IMR-90 (cell line): Measurements from ENCODE around the gene MACF1.

ENCODE experiments used
- BHLHE40 ChIP-seq: fragments of 150-350 bp; IDR thresholded peaks from 2 replicates; pipeline ENCODE4 v1.6.1; 2016; ENCODE audit warnings: mild to moderate bottlenecking, low read depth, low read length
- CEBPB ChIP-seq: IDR thresholded peaks from 2 replicates; pipeline ENCODE4 v1.6.1; 2012; ENCODE audit warnings: low read depth, low read length, improper control_type of control experiment
- CTCF ChIP-seq: conservative IDR thresholded peaks from 2 replicates; pipeline ENCODE4 v1.5.1; 2012; ENCODE audit warnings: mild to moderate bottlenecking, low read depth, low read length, improper control_type of control experiment
- FOS ChIP-seq: fragments of 150-350 bp; IDR thresholded peaks from 2 replicates; pipeline ENCODE4 v1.6.1; 2016; ENCODE audit warnings: low read depth, low read length
- MAFK ChIP-seq: IDR thresholded peaks from 2 replicates; pipeline ENCODE4 v1.6.1; 2012; ENCODE audit warnings: low read depth, low read length, improper control_type of control experiment
- MAZ ChIP-seq: IDR thresholded peaks from 2 replicates; pipeline ENCODE4 v1.6.1; 2012; ENCODE audit warnings: low read depth, mild to moderate bottlenecking, low read length, improper control_type of control experiment, moderate library complexity, borderline replicate concordance
- MXI1 ChIP-seq: IDR thresholded peaks from 2 replicates; pipeline ENCODE4 v1.6.1; 2012; ENCODE audit warnings: low read depth, mild to moderate bottlenecking, low read length, moderate library complexity, borderline replicate concordance
- NFE2L2 ChIP-seq: fragments of 150-350 bp; IDR thresholded peaks from 2 replicates; pipeline ENCODE4 v1.6.1; 2016; ENCODE audit warnings: low read depth, mild to moderate bottlenecking, low read length
- POLR2A ChIP-seq: IDR thresholded peaks from 2 replicates; pipeline ENCODE4 v1.6.1; 2012; ENCODE audit warnings: mild to moderate bottlenecking, low read depth, low read length
- RAD21 ChIP-seq: IDR thresholded peaks from 2 replicates; pipeline ENCODE4 v1.6.1; 2012; ENCODE audit warnings: low read length, improper control_type of control experiment
- RCOR1 ChIP-seq: IDR thresholded peaks from 2 replicates; pipeline ENCODE4 v1.6.1; 2012; ENCODE audit warnings: mild to moderate bottlenecking, low read length, improper control_type of control experiment; ENCODE audit not compliant: insufficient replicate concordance
- SMC3 ChIP-seq: fragments of 150-350 bp; IDR thresholded peaks from 2 replicates; pipeline ENCODE4 v1.6.1; 2016; ENCODE audit warnings: low read depth, mild to moderate bottlenecking, antibody characterized with exemption, low read length, moderate library complexity
- TF ChIP-seq, protein P1 (sequence below): fragments of 150-350 bp; IDR thresholded peaks from 2 replicates; pipeline ENCODE4 v1.6.1; 2017; ENCODE audit warnings: mild to moderate bottlenecking, antibody characterized with exemption, low read length, low read depth

DNA sequence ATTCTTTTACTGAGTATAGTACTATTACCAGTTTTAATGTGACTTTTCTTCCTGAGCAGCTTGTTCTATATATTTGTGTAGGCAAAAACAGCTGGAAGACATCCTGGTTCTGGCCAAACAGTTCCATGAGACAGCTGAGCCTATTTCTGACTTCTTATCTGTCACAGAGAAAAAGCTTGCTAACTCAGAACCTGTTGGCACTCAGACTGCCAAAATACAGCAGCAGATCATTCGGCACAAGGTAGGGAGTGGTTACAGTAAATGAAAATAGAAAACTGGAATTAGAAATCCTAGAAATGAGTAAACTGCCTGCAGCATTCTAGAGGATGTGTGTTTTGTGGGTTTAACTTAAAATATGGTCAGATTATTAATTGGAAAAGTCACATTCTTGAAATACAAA lies 222.9 kb downstream of the MACF1 start:
- TF ChIP-seq CTCF, result no peak
- TF ChIP-seq MXI1, result no peak
- no peak for TF ChIP-seq MAFK
- TF ChIP-seq NFE2L2, result no peak
- no peak for TF ChIP-seq POLR2A
- TF ChIP-seq CEBPB, result no peak
- TF ChIP-seq SMC3, result no peak
- TF ChIP-seq MAZ, result no peak
- no peak for TF ChIP-seq BHLHE40
- no peak for TF ChIP-seq RAD21
- TF ChIP-seq RCOR1, result no peak
- TF ChIP-seq, protein P1, sequence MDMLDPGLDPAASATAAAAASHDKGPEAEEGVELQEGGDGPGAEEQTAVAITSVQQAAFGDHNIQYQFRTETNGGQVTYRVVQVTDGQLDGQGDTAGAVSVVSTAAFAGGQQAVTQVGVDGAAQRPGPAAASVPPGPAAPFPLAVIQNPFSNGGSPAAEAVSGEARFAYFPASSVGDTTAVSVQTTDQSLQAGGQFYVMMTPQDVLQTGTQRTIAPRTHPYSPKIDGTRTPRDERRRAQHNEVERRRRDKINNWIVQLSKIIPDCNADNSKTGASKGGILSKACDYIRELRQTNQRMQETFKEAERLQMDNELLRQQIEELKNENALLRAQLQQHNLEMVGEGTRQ, result no peak
- no peak for TF ChIP-seq FOS
